Activated T-helper 2 cell treated with anti-CD3 and anti-CD28 coated beads, Interferon-gamma antibody, Interleukin-2, Interleukin-4, amounts not matched to agents 10 μg/mL and 5 μg/mL and 100 μg/mL, durations not matched to agents 14 hours and 24 hours and 36 hours (primary cell): Measurements from ENCODE around the gene PARVA. TPM values are rescaled to one million over a fixed set of nuclear protein-coding genes. Genes with fewer than 3 reads are reported as not detected.

Experiments
- DNase-seq: peaks from one replicate; pipeline ENCODE4 v3.0.0; 2021; ENCODE audit warnings: low spot score
- H3K27ac Mint-ChIP-seq: one replicate; pipeline ENCODE4 v1.8.0; 2021; ENCODE audit warnings: mixed read lengths
- H3K27me3 Mint-ChIP-seq: one replicate; pipeline ENCODE4 v1.8.0; 2021; ENCODE audit warnings: low read depth, mixed read lengths
- H3K36me3 Mint-ChIP-seq: one replicate; pipeline ENCODE4 v1.8.0; 2021; ENCODE audit warnings: low read depth, mixed read lengths
- H3K4me1 Mint-ChIP-seq: one replicate; pipeline ENCODE4 v1.8.0; 2021; ENCODE audit warnings: low read depth, mixed read lengths
- H3K4me3 Mint-ChIP-seq: one replicate; pipeline ENCODE4 v1.8.0; 2021; ENCODE audit warnings: low read depth, mild to moderate bottlenecking, moderate library complexity, mixed read lengths
- H3K9me3 Mint-ChIP-seq: one replicate; pipeline ENCODE4 v1.8.0; 2021; ENCODE audit warnings: mixed read lengths
- intact Hi-C: fragments of 100-400 bp; cut with micrococcal nuclease; formaldehyde crosslinking; loops from one replicate; pipeline ENCODE4 v1.15.1; 2023
- total RNA-seq: library from RNA; stranded (reverse); gene quantifications from 2 replicates; pipeline ENCODE4 v1.2.3, GENCODE V29; 2022

Gene PARVA
- total RNA-seq, 1 donor from 2014 or later: not detected

- no peaks in the 10 kb centered on the region for H3K9me3 Mint-ChIP-seq
- intact Hi-C loops: no loop called here
- peaks cover 12% of the 10 kb centered on the region for H3K27me3 Mint-ChIP-seq
- H3K4me3 Mint-ChIP-seq: no peak overlapping the region
- DNase-seq: no peak
- no peaks in the 10 kb centered on the region for H3K36me3 Mint-ChIP-seq
- no peaks in the 10 kb centered on the region for H3K4me1 Mint-ChIP-seq
- no peak overlapping the region for H3K27ac Mint-ChIP-seq
Observed at GRCh38 chr11:12402025-12402424, 24.7 kb downstream of the PARVA start.

DNA sequence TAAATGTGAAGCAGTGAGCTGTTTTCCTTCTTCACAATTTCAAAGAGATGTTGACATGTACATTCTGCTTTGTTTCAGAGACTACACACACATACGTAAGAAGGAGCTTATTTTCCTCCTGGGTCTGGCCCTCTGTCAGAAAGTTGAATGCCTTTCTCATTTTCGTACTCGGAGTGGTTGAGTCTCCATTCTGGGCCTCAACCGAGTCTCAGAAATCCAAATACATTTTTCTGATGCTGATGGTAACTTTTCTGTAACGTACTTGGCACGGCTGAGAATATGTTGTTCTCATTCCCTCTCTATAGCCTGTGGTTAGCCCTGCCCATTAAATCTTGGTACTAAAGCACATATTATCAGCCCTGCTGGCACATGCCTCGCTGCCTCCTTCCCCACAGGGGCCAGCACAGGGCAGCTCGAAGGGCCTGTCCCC, 25.3 kb downstream of the PARVA start:
- peaks cover 12% of the 10 kb centered on the region for H3K27me3 Mint-ChIP-seq
- intact Hi-C loops: no loop called here
- H3K36me3 Mint-ChIP-seq: no peaks in the 10 kb centered on the region
- no peaks in the 10 kb centered on the region for H3K9me3 Mint-ChIP-seq
- no peak for DNase-seq
- H3K4me3 Mint-ChIP-seq: no peak overlapping the region
- no peak overlapping the region for H3K27ac Mint-ChIP-seq
- H3K4me1 Mint-ChIP-seq: no peaks in the 10 kb centered on the region

DNA sequence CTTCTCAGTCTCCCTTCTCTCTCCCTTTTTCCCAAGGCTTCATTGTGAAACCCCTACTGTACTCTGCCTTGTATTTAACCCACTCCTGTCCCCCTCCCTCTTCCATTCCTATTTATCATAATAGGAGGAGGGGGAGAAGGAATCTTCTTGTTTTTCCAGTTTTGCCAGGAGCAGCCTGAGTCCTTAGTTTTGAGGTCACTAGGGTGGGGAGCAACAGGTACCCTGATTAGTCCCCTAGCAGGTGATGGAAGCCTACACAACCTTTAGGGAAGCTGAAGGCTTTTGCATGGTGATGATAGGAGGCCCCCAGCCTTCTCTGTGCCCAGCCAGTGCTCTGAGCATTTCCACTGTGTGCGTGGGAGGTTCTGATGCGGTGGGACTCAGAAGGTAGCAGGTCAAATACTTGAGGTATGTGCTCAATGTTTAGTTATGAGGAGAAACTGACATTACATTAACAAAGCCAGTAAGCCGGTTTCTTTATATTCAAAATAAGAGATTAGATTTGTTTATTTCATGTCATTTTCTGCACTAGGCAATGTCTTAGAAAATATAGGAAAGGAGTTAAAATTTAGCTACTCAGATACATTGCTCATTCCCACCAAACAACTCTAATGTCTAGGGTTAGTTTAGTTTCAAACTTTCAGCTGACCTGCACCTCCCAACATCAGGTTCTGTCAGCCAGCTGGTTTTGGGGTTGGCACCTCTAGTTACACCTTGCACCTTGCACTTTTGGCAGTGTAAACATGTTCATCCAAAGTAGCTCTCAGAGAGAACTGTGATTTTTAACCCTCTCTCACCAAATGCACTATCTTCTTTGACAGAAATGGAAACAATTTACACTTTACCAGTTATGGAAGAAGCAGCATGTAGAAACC, 26.0 kb downstream of the PARVA start:
- DNase-seq: no peak
- no peaks in the 10 kb centered on the region for H3K4me1 Mint-ChIP-seq
- H3K4me3 Mint-ChIP-seq: no peak overlapping the region
- H3K27me3 Mint-ChIP-seq: peaks cover 12% of the 10 kb centered on the region
- no peaks in the 10 kb centered on the region for H3K36me3 Mint-ChIP-seq
- intact Hi-C loops: no loop called here
- no peaks in the 10 kb centered on the region for H3K9me3 Mint-ChIP-seq
- H3K27ac Mint-ChIP-seq: no peak overlapping the region

- no peak for DNase-seq
- peaks cover 10% of the 10 kb centered on the region for H3K27me3 Mint-ChIP-seq
- intact Hi-C loops: no loop called here
- no peaks in the 10 kb centered on the region for H3K36me3 Mint-ChIP-seq
- H3K27ac Mint-ChIP-seq: no peak overlapping the region
- H3K4me3 Mint-ChIP-seq: no peak overlapping the region
- H3K9me3 Mint-ChIP-seq: no peaks in the 10 kb centered on the region
- no peaks in the 10 kb centered on the region for H3K4me1 Mint-ChIP-seq
Observed at GRCh38 chr11:12403997-12404350, 26.6 kb downstream of the PARVA start.

DNA sequence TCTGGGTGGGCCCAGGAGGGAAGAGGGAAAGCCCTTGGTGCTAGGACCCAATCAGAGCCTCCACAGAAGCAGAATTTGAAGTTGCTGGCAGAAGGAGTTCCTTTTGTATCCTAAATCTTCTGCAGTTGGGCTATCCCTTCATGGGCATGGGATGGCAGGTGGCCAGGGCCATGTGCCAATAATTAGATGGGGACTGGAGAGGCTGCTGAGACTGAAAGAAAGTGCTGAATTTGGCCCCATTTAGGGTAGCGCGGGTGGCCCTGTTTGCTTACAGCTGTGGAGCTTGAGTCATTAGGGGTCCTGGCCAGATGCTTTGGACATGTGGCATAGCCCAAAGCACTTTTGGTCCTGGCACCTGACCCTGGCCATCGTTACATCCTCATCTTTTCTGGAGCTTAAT, 27.1 kb downstream of the PARVA start:
- intact Hi-C loops: no loop called here
- no peaks in the 10 kb centered on the region for H3K9me3 Mint-ChIP-seq
- no peak for DNase-seq
- H3K4me1 Mint-ChIP-seq: no peaks in the 10 kb centered on the region
- no peaks in the 10 kb centered on the region for H3K36me3 Mint-ChIP-seq
- H3K4me3 Mint-ChIP-seq: no peak overlapping the region
- no peak overlapping the region for H3K27ac Mint-ChIP-seq
- peaks cover 10% of the 10 kb centered on the region for H3K27me3 Mint-ChIP-seq

DNA sequence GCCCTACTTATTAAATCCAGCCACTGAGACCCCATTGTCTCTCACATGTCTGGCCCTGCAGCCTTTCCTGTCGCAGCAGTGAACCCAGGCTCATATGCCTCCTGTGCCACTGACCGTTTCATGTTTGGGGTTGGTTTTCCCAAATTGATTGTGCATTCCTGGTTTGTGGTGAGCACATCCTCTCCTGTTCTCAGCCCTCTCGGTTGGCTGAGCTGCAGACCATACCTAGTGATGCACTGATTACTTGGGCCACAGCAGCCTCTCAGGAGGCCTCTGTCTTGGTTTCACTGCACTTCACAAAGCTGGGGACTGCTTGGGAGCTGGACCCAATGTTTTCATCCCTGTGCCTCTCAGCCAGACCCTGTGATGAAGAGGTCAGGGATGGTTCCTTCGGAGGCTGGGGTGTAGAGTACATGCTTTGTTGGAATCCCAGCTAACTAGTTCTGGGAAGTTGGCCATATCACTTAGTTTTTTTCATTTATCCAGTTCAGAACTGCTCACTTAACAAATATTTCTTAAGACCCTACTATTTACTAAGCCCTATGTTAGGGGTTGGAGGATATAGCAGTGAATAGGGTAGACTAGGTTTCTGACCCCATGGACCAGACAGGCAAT, 30.9 kb downstream of the PARVA start:
- H3K27me3 Mint-ChIP-seq: peaks cover 10% of the 10 kb centered on the region
- intact Hi-C loops: no loop called here
- no peaks in the 10 kb centered on the region for H3K4me1 Mint-ChIP-seq
- H3K9me3 Mint-ChIP-seq: no peaks in the 10 kb centered on the region
- no peak for DNase-seq
- no peak overlapping the region for H3K27ac Mint-ChIP-seq
- H3K4me3 Mint-ChIP-seq: no peak overlapping the region
- H3K36me3 Mint-ChIP-seq: no peaks in the 10 kb centered on the region

DNA sequence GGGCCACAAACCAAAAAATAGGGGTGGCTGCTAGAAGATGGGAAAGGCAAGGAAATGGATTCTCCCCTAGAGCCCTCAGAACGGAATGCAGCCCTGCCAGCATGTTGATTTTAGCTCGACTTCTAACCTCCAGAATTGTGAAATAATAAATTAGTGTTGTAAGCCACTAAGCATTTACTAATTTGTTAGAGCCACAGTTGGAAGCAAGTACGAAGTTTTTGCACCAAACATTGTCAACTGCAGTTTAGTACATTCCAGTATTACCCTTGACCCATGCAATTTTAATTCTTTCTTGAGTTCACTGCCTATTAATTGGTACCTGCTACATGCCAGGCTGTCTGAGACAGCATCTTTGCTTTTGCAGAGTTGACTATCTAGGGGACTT, 32.2 kb downstream of the PARVA start:
- intact Hi-C loops: no loop called here
- H3K4me3 Mint-ChIP-seq: no peak overlapping the region
- no peak overlapping the region for H3K27ac Mint-ChIP-seq
- no peaks in the 10 kb centered on the region for H3K36me3 Mint-ChIP-seq
- DNase-seq: no peak
- no peaks in the 10 kb centered on the region for H3K9me3 Mint-ChIP-seq
- H3K27me3 Mint-ChIP-seq: peaks cover 10% of the 10 kb centered on the region
- H3K4me1 Mint-ChIP-seq: no peaks in the 10 kb centered on the region

- Mint-ChIP-seq H3K9me3 (no peaks in the 10 kb centered on the region), H3K27ac (no peak overlapping the region), H3K27me3 (peaks cover 10% of the 10 kb centered on the region), H3K4me1 (no peaks in the 10 kb centered on the region), H3K36me3 (no peaks in the 10 kb centered on the region), H3K4me3 (no peak overlapping the region)
- intact Hi-C loops: no loop called here
- no peak for DNase-seq
Observed at GRCh38 chr11:12410006-12410728, 32.8 kb downstream of the PARVA start.

DNA sequence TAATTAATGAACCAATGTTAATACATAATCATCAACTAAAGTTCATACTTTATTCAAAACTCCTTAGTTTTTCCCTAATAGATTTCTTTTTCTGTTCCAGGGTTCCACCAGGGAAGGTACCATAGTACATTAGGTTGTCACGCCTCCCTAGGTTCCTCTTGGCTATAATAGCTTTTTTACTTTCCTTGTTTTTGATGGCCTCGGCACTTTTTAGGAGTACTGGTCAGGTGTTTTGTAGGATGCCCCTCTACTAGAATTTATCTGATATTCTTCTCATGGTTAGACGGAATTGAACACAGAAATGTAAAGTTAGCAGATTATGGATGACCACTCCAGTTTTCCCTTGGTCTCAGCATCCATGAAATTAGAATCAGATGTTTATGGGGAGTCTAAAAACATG, 34.0 kb downstream of the PARVA start:
- DNase-seq: no peak
- Mint-ChIP-seq H3K27ac (no peak overlapping the region), H3K4me1 (no peaks in the 10 kb centered on the region), H3K9me3 (no peaks in the 10 kb centered on the region), H3K4me3 (no peak overlapping the region), H3K36me3 (no peaks in the 10 kb centered on the region), H3K27me3 (peaks cover 11% of the 10 kb centered on the region)
- intact Hi-C loops: no loop called here

DNA sequence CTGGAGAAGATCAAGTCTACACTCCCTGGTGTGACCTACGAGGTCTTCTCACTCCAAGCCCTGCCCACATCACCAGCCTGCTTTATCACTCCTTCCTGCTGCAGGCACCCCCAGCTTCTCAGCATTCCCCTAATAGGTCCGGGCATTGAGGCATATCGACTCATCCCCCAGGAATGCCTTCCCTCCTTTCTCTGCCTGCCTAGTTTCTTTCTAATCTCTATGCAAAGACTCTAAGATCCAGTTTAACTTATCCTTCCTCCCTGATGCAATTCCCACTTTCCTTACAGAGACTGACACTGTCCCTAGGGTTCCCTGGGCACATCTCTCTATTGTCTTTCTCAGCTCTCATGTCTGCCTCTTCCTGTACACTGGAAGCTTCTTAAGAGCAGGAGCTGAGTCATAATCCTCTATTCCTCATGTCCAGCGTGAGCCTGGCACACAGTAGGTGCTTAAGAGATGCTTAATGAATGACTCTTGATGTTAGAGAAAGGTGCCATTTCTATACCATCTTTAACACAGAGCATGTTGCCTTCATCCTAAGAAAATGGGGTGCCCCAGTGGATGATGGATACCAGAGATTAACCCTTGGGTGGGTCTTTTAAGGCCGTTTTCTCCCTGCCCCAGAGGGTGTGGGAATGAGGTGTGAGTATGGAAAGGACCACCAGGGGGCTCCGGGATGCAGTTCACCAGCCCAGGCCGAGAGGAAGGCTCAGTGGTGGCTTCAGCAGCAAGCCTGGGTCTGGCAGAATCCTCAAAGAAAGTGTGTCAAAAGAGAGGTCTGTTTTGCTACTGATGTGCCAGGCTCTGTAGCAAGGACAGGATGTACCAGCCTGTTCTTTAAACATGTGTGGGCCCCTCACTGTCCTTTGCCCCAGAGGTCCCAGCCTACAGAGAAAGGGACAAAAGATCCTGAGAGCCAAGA, 34.7 kb downstream of the PARVA start:
- H3K4me3 Mint-ChIP-seq: no peak overlapping the region
- H3K9me3 Mint-ChIP-seq: no peaks in the 10 kb centered on the region

GRCh38 chr11:12413141-12414052, 36.0 kb downstream of the PARVA start:
- Mint-ChIP-seq H3K4me3 (no peak overlapping the region), H3K27me3 (peaks cover 12% of the 10 kb centered on the region), H3K27ac (no peak overlapping the region), H3K4me1 (no peaks in the 10 kb centered on the region), H3K9me3 (no peaks in the 10 kb centered on the region), H3K36me3 (no peaks in the 10 kb centered on the region)
- intact Hi-C loops: no loop called here
- no peak for DNase-seq

More for the DNA sequence above, 34.7 kb downstream of the PARVA start:
- peaks cover 12% of the 10 kb centered on the region for H3K27me3 Mint-ChIP-seq
- no peak for DNase-seq
- intact Hi-C loops: no loop called here
- no peaks in the 10 kb centered on the region for H3K4me1 Mint-ChIP-seq
- no peak overlapping the region for H3K27ac Mint-ChIP-seq
- H3K36me3 Mint-ChIP-seq: no peaks in the 10 kb centered on the region
